ENCODE results near the gene TSPAN31.
"Not testable (repeated sequence)": the region's sequence is repeated elsewhere in the genome, so short reads cannot be mapped to it uniquely, and the experiment has no call there.

TSPAN31 gene

GRCh38 chr12:57715786-57716185 lies 29.1 kb upstream of the TSPAN31 start:
- Histone ChIP-seq H3K27me3 (replicated peaks; ENCODE audit: control insufficient read depth, insufficient read depth, low read length, poor library complexity, severe bottlenecking) (no peaks in the 10 kb centered on the region), H3K4me1 (ENCODE audit: control insufficient read depth, insufficient read depth, low read length, poor library complexity, severe bottlenecking) (no peaks in the 10 kb centered on the region), H3K36me3 (ENCODE audit: control insufficient read depth, insufficient read depth, low read length) (peaks cover 62% of the 10 kb centered on the region), H3K27ac (ENCODE audit: insufficient read depth, low read length, poor library complexity, severe bottlenecking) (no peak overlapping the region), H3K9me3 (ENCODE audit: control insufficient read depth, low read length) (no peaks in the 10 kb centered on the region), H3K4me3 (ENCODE audit: insufficient read depth, low read depth, low read length, poor library complexity, severe bottlenecking) (no peak overlapping the region)
- DNase-seq: no peak

- H3K9me3 ChIP-seq (ENCODE audit: control insufficient read depth, low read length): no peaks in the 10 kb centered on the region
- no peak overlapping the region for H3K4me3 ChIP-seq (ENCODE audit: insufficient read depth, low read depth, low read length, poor library complexity, severe bottlenecking)
- H3K4me1 ChIP-seq (ENCODE audit: control insufficient read depth, insufficient read depth, low read length, poor library complexity, severe bottlenecking): no peaks in the 10 kb centered on the region
- H3K27me3 ChIP-seq (replicated peaks; ENCODE audit: control insufficient read depth, insufficient read depth, low read length, poor library complexity, severe bottlenecking): no peaks in the 10 kb centered on the region
- H3K36me3 ChIP-seq (ENCODE audit: control insufficient read depth, insufficient read depth, low read length): peaks cover 67% of the 10 kb centered on the region
- no peak overlapping the region for H3K27ac ChIP-seq (ENCODE audit: insufficient read depth, low read length, poor library complexity, severe bottlenecking)
- no peak for DNase-seq
Measured at GRCh38 chr12:57716305-57716704, 28.5 kb upstream of the TSPAN31 start.

- Histone ChIP-seq H3K27ac (ENCODE audit: insufficient read depth, low read length, poor library complexity, severe bottlenecking) (no peak overlapping the region), H3K36me3 (ENCODE audit: control insufficient read depth, insufficient read depth, low read length) (peaks cover 74% of the 10 kb centered on the region), H3K9me3 (ENCODE audit: control insufficient read depth, low read length) (no peaks in the 10 kb centered on the region), H3K27me3 (replicated peaks; ENCODE audit: control insufficient read depth, insufficient read depth, low read length, poor library complexity, severe bottlenecking) (no peaks in the 10 kb centered on the region), H3K4me3 (ENCODE audit: insufficient read depth, low read depth, low read length, poor library complexity, severe bottlenecking) (no peak overlapping the region), H3K4me1 (ENCODE audit: control insufficient read depth, insufficient read depth, low read length, poor library complexity, severe bottlenecking) (no peaks in the 10 kb centered on the region)
- DNase-seq: no peak
Measured at GRCh38 chr12:57717131-57717530, 27.7 kb upstream of the TSPAN31 start.

DNA sequence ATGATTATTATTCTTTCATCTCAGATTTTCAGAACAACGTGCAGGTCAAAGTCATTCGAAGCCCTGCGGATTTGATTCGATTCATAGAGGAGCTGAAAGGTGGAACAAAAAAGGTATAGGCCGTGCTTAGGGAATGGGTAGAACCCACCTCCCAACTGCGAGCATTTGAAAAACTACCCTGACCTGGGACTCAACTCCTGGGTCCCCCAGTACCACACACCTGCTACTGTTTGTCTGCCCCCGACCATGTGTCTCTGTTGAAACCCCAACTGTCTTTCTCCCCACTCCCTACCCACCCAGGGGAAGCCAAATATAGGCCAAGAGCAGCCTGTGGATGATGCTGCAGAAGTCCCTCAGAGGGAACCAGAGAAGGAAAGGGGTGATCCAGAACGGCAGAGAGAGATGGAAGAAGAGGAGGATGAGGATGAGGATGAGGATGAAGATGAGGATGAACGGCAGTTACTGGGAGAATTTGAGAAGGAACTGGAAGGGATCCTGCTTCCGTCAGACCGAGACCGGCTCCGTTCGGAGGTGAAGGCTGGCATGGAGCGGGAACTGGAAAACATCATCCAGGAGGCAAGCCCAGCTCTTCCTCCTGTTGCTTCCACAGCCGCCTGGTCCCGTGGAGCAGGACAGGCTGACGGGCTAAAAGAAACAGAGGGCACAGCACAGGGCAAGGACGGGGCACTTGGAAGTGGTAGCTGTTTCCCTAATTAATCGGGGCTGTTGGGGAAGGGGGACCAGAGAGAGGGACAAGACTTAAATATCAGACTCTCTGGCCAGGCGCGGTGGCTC lies 26.8 kb upstream of the TSPAN31 start:
- DNase-seq: no peak
- H3K36me3 ChIP-seq (ENCODE audit: control insufficient read depth, insufficient read depth, low read length): peaks cover 68% of the 10 kb centered on the region
- H3K27ac ChIP-seq (ENCODE audit: insufficient read depth, low read length, poor library complexity, severe bottlenecking): no peak overlapping the region
- H3K27me3 ChIP-seq (replicated peaks; ENCODE audit: control insufficient read depth, insufficient read depth, low read length, poor library complexity, severe bottlenecking): no peaks in the 10 kb centered on the region
- no peaks in the 10 kb centered on the region for H3K9me3 ChIP-seq (ENCODE audit: control insufficient read depth, low read length)
- H3K4me3 ChIP-seq (ENCODE audit: insufficient read depth, low read depth, low read length, poor library complexity, severe bottlenecking): no peak overlapping the region
- no peaks in the 10 kb centered on the region for H3K4me1 ChIP-seq (ENCODE audit: control insufficient read depth, insufficient read depth, low read length, poor library complexity, severe bottlenecking)

DNA sequence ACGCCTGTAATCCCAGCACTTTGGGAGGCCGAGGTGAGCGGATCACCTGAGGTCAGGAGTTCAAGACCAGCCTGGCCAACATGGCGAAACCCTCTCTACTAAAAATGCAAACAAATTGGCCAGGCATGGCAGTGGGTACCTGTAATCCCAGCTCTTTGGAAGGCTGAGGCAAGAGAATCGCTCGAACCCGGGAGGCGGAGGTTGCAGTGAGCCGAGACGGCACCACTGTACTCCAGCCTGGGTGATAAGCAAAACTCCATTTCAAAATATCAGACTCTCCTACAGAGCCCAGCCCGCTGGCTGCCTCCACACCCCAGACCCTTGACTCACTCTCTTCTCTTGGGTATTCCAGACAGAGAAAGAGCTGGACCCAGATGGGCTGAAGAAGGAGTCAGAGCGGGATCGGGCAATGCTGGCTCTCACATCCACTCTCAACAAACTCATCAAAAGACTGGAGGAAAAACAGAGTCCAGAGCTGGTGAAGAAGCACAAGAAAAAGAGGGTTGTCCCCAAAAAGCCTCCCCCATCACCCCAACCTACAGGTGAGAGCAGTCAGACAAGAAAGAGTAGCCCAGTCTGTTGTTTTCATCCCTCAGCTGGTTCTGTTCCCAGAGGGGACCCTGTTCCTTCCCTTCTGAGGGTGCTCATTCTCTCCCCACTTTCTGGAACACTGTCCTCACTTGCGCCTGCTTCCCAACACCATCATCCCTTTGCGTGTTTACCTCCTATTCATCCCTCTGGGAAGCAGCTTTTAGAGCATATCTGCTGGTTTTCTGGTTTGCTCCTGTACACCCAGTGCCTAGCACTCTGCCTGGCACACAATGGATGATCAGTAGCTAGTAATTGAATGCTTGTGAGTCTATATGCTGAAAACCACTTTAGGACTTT lies 26.0 kb upstream of the TSPAN31 start:
- Histone ChIP-seq H3K27ac (ENCODE audit: insufficient read depth, low read length, poor library complexity, severe bottlenecking) (no peak overlapping the region), H3K27me3 (replicated peaks; ENCODE audit: control insufficient read depth, insufficient read depth, low read length, poor library complexity, severe bottlenecking) (no peaks in the 10 kb centered on the region), H3K36me3 (ENCODE audit: control insufficient read depth, insufficient read depth, low read length) (peaks cover 68% of the 10 kb centered on the region), H3K4me3 (ENCODE audit: insufficient read depth, low read depth, low read length, poor library complexity, severe bottlenecking) (no peak overlapping the region), H3K4me1 (ENCODE audit: control insufficient read depth, insufficient read depth, low read length, poor library complexity, severe bottlenecking) (no peaks in the 10 kb centered on the region), H3K9me3 (ENCODE audit: control insufficient read depth, low read length) (no peaks in the 10 kb centered on the region)
- DNase-seq: no peak

GRCh38 chr12:57719777-57720605 lies 24.8 kb upstream of the TSPAN31 start:
- Histone ChIP-seq H3K27me3 (replicated peaks; ENCODE audit: control insufficient read depth, insufficient read depth, low read length, poor library complexity, severe bottlenecking) (no peaks in the 10 kb centered on the region), H3K27ac (ENCODE audit: insufficient read depth, low read length, poor library complexity, severe bottlenecking) (no peak overlapping the region), H3K4me3 (ENCODE audit: insufficient read depth, low read depth, low read length, poor library complexity, severe bottlenecking) (no peak overlapping the region), H3K36me3 (ENCODE audit: control insufficient read depth, insufficient read depth, low read length) (peaks cover 64% of the 10 kb centered on the region), H3K4me1 (ENCODE audit: control insufficient read depth, insufficient read depth, low read length, poor library complexity, severe bottlenecking) (no peaks in the 10 kb centered on the region), H3K9me3 (ENCODE audit: control insufficient read depth, low read length) (no peaks in the 10 kb centered on the region)
- DNase-seq: no peak

DNA sequence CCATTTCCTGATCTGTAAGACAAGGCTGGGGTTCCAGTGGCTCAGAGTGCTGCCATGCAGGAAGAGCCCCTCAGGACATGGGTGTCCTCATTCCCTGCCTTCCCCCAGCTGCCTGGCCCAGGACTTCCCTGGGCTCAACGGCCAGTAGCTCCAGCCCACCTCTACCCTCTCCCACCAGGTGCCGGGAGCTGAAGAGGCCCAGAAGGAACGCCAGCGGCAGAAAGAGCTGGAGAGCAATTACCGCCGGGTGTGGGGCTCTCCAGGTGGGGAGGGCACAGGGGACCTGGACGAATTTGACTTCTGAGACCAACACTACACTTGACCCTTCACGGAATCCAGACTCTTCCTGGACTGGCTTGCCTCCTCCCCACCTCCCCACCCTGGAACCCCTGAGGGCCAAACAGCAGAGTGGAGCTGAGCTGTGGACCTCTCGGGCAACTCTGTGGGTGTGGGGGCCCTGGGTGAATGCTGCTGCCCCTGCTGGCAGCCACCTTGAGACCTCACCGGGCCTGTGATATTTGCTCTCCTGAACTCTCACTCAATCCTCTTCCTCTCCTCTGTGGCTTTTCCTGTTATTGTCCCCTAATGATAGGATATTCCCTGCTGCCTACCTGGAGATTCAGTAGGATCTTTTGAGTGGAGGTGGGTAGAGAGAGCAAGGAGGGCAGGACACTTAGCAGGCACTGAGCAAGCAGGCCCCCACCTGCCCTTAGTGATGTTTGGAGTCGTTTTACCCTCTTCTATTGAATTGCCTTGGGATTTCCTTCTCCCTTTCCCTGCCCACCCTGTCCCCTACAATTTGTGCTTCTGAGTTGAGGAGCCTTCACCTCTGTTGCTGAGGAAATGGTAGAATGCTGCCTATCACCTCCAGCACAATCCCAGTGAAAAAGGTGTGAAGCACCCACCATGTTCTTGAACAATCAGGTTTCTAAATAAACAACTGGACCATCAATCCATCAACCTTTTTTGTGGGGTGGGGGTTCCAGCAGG lies 23.9 kb upstream of the TSPAN31 start:
- Histone ChIP-seq H3K4me3 (ENCODE audit: insufficient read depth, low read depth, low read length, poor library complexity, severe bottlenecking) (no peak overlapping the region), H3K27me3 (replicated peaks; ENCODE audit: control insufficient read depth, insufficient read depth, low read length, poor library complexity, severe bottlenecking) (no peaks in the 10 kb centered on the region), H3K36me3 (ENCODE audit: control insufficient read depth, insufficient read depth, low read length) (peaks cover 61% of the 10 kb centered on the region), H3K9me3 (ENCODE audit: control insufficient read depth, low read length) (no peaks in the 10 kb centered on the region), H3K4me1 (ENCODE audit: control insufficient read depth, insufficient read depth, low read length, poor library complexity, severe bottlenecking) (no peaks in the 10 kb centered on the region), H3K27ac (ENCODE audit: insufficient read depth, low read length, poor library complexity, severe bottlenecking) (no peak overlapping the region)
- DNase-seq: no peak

DNA sequence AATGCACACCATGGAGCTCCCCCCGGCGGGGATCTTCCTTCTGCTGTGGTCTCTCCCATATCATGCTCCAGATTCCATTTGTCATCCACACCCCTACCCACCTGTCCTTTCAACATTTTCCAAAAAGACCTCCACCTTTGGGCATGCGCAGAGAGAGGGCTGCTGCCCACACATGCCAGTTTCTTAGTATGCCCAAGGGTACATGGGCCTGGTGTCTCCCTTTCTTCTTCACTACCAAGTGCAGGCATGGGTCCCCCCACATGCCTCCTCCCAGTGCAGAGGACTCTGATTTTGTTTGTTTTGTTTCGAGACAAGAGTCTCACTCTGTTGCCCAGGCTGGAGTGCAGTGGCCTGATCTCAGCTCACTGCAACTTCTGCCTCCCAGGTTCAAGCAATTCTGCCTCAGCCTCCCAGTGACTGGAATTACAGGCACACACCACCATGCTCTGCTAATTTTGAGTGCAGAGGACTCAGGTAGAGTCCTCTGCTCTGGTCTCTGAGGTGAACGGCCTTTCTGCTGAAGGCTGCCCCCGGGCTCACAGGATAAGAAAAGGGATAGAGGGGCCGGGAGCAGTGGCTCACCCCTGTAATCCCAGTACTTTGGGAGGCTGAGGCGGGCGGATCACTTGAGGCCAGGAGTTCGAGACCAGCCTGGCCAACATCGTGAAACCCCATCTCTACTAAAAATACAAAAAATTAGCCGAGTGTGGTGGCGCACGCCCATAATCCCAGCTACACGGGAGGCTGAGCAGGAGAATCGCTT lies 22.8 kb upstream of the TSPAN31 start:
- not testable (repeated sequence) for H3K27me3 ChIP-seq (replicated peaks; ENCODE audit: control insufficient read depth, insufficient read depth, low read length, poor library complexity, severe bottlenecking); H3K9me3 ChIP-seq (ENCODE audit: control insufficient read depth, low read length); DNase-seq; H3K4me1 ChIP-seq (ENCODE audit: control insufficient read depth, insufficient read depth, low read length, poor library complexity, severe bottlenecking); H3K27ac ChIP-seq (ENCODE audit: insufficient read depth, low read length, poor library complexity, severe bottlenecking); H3K4me3 ChIP-seq (ENCODE audit: insufficient read depth, low read depth, low read length, poor library complexity, severe bottlenecking)
- peaks cover 59% of the 10 kb centered on the region for H3K36me3 ChIP-seq (ENCODE audit: control insufficient read depth, insufficient read depth, low read length)
